HG03039 (cell line): ENCODE data around the gene NOL12.
"Not testable (repeated sequence)": the region's sequence is repeated elsewhere in the genome, so short reads cannot be mapped to it uniquely, and the experiment has no call there.

Source experiments
- ATAC-seq: cut with Tn5 transposase; IDR thresholded peaks from one replicate; pipeline ENCODE4 v1.9.1; 2021; ENCODE audit warnings: mild to moderate bottlenecking, moderate library complexity; ENCODE audit not compliant: unreplicated experiment

The NOL12 gene, protein sequence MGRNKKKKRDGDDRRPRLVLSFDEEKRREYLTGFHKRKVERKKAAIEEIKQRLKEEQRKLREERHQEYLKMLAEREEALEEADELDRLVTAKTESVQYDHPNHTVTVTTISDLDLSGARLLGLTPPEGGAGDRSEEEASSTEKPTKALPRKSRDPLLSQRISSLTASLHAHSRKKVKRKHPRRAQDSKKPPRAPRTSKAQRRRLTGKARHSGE

GRCh38 chr22:37686002-37686982 lies at the start of gene NOL12:
TSS of gene NOL12 (plus strand) at chr22:37686343. CDS start at chr22:37686393, 50 bp downstream.
- ATAC-seq = peak; percentile 66

- ATAC-seq = no peak
Measured at GRCh38 chr22:37636949-37637273, 49.2 kb upstream of the NOL12 start.

DNA sequence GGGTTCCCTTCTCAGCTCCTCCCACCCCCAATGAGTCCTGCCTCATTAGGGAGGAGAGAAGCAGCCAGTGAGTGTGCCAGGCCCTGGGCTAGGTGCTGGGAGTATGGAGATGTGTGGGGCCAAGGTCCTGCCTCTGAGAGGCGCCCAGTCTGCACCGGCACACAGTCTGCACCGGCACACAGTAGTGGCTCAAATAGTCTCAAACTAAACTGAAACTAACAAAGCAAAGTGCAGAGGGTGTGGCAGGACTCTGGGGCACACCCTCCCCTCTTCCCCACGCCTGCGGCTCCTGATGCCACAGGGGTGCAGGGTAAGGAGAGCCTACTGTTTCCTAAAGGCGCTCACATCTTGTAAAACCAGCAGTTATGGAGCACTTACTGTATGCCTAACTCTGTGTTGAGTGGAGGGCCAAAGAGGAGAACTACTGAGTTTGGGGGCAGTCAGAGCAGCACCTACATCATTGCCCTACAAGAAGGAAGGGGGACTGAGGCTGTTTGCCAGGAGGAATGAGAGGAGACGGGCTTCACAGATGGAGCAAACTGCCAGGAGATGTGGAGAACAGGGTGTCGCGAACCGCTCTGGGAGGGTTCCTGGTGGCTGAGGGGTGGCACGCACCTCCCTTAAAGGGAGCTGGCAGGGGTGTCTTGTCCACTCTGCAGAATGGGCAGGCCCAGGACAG lies 47.6 kb upstream of the NOL12 start:
- ATAC-seq = no peak

GRCh38 chr22:37639070-37639760 lies 46.9 kb upstream of the NOL12 start, which contains the start of gene SH3BP1:
TSS of gene SH3BP1 (plus strand) at chr22:37639669. CDS start at chr22:37639788, 119 bp downstream.
- ATAC-seq = no peak

- no peak for ATAC-seq
Measured at GRCh38 chr22:37639771-37640590, 46.2 kb upstream of the NOL12 start.

GRCh38 chr22:37640591-37641560 lies 45.3 kb upstream of the NOL12 start:
- ATAC-seq = no peak

DNA sequence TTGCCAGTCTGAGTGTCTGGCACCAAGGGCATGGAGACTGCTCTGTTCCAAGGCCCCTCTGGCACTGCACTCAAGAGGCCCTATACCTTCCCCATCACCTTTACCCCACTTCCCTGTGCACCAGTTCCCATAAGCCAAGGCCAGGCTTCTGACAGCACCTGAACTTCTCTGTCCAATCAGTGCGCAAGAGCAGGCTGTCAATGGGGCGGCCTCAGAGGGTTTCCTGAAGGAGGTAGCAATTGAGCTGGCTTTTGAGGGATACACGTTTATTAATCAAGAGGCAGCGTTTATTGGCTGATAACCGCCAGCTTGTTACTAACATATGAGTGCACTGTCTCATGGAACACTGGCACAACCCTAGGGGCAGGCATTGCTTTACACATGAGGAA lies 44.6 kb upstream of the NOL12 start:
- ATAC-seq = no peak

GRCh38 chr22:37643225-37643847 lies 42.8 kb upstream of the NOL12 start:
- peak; percentile 51 for ATAC-seq

DNA sequence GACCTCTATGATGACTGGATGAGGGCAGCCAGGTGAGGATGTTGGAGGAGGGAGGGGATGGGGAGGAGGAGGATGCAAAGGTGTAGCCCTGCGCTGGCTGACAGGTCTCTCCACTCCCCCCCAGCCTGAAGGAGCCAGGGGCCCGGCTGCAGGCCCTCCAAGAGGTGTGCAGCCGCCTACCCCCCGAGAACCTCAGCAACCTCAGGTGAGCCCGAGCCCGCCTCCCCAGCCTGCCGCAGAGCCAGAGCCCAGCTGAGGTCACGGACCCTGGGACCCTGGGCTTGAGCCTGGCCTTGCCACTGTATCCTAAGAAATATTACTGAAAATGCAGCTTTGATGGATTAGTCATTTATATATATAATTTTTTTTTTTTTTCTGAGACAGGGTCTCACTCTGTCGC lies 38.8 kb upstream of the NOL12 start:
- no peak for ATAC-seq

DNA sequence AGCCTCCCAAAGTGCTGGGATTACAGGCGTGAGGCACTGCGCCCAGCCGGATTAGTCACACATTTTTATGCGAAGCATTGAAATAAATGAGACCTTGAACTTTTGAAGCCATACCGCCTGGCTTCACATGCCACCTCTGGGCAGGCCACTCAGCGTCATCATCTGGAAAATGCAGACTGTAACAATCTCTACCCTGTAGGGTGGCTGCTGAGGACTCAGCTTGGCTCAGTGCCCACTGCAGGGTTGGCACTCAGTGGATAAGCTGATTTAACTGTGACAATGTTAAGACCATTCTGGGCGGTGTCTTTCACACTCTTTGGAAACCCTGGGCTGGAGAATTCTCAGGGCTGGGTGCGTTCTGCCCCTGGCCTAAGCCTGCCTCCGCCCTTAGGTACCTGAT lies 38.2 kb upstream of the NOL12 start:
- no peak for ATAC-seq

GRCh38 chr22:37650463-37651136 lies 35.5 kb upstream of the NOL12 start:
- no peak for ATAC-seq

- no peak for ATAC-seq
Measured at GRCh38 chr22:37654563-37655251, 31.4 kb upstream of the NOL12 start.

GRCh38 chr22:37655252-37655563 lies 30.9 kb upstream of the NOL12 start:
- ATAC-seq = no peak

GRCh38 chr22:37656583-37656982 lies 29.6 kb upstream of the NOL12 start:
- ATAC-seq = not testable (repeated sequence)

GRCh38 chr22:37657590-37658132 lies 28.5 kb upstream of the NOL12 start:
- ATAC-seq = no peak

DNA sequence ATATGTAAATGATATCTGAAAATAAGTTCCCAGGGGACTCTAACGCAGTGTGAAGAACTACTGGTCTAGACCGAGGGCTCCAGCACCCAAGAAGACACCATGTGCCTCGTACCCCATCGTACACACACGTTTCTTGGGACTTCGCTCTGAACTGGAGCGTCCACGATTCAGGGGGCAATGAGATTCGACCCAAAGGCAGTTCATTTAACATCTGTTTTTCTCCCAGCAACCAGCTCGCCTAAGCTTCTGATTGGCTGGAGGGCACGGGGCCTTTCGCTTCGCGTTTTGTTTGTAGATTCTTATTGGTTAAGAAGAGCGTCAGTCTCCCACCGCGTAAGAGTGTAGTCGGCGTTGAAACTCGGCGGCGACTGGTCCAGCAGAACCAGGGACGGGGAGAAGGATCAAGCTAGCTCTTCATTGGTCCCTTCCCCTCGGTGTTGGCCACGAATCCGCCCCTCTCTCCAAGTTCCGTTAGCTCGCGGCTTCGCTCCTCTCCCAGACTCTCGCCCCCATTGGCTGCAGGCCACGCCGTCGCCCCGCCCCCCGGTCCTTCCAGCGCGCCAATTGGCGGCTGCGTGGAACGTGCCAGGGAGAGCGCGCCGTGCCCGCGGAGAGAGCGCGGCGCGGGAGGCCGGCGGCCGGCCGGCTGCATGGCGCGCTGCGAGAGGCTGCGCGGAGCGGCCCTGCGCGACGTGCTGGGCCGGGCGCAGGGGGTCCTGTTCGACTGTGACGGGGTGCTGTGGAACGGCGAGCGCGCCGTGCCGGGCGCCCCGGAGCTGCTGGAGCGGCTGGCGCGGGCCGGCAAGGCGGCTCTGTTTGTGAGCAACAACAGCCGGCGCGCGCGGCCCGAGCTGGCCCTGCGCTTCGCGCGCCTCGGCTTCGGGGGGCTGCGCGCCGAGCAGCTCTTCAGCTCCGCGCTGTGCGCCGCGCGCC lies 27.7 kb upstream of the NOL12 start, which contains the start of gene PDXP:
Gene PDXP, plus strand, starts transcription at position 591 of the 933 bp plus-strand sequence. Its CDS starts 60 bp downstream, at position 651.
- ATAC-seq = peak; percentile 86
